ES-I3 (cell line): ENCODE data around the gene PLEKHA3.
"Not testable (repeated sequence)": the region's sequence is repeated elsewhere in the genome, so short reads cannot be mapped to it uniquely, and the experiment has no call there.

Experiments used
- H3K36me3 ChIP-seq: 2 replicates; pipeline ENCODE4 v1.6.1; 2013; ENCODE audit warnings: mild to moderate bottlenecking, low read length, control low read depth, moderate library complexity; ENCODE audit not compliant: insufficient read depth
- H3K4me1 ChIP-seq: 2 replicates; pipeline ENCODE4 v1.6.1; 2013; ENCODE audit warnings: mild to moderate bottlenecking, control low read depth, low read length; ENCODE audit not compliant: insufficient read depth
- H3K9ac ChIP-seq: 2 replicates; pipeline ENCODE4 v1.6.1; 2013; ENCODE audit warnings: low read depth, mild to moderate bottlenecking, low read length, moderate library complexity
- H3K9me3 ChIP-seq: 2 replicates; pipeline ENCODE4 v1.6.1; 2013; ENCODE audit warnings: mild to moderate bottlenecking, low read length, moderate library complexity; ENCODE audit not compliant: control insufficient read depth, insufficient read depth

Gene PLEKHA3

DNA sequence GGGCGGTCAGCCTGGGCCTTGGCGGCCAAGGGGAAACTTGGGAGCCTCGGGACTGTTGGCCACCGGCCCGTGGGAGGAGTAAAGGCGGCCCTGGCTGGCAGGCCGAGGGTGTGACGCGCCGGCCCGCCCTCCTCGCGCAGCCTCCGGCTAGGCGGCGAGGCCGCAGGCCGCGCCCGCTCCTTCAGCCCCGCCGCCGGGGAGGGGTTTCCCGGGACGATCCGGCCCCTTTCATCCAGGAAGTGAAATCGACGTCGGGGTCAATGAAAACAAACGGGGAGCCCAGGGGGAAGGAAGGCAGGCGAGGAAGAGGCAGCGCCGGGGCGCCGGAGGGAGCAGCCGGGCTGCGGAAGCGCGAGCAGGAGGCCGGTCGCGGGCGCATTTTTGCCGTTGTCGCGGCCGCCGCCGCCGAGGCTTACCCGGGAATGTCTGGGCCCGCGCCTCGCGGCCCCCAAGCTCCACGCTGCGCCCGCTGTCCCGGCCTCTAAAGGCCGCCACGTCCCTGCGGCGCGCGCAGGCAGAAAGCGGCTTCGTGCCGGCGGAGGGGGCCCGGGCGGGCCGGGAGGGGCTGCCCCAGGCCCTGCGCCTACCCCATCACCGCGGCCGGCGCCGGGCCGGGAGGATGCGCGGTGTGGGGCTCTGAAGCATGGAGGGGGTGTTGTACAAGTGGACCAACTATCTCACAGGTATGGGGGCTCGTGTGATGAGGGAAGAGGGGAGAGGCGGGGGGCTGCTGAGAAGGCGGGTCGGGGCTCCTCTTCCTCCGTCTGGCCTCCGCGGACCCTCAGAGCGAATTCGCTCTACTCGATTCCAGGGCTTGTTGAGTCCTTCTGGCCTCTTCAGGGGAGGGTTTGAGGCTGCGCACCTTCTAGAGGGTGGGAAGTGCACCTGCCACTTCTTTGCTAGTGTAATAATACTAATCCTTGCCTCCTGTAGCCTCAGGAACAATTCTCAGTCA, at the start of gene PLEKHA3:
Gene PLEKHA3, plus strand, starts transcription at position 231 of the 955 bp plus-strand sequence. Its CDS starts 413 bp downstream, at position 644.
- H3K36me3 ChIP-seq: no peaks in the 10 kb centered on the region
- peak within 1 kb of the TSS; percentile 96; the same call in 1 of the 2 replicates for H3K9ac ChIP-seq
- no peaks in the 10 kb centered on the region for H3K9me3 ChIP-seq
- peaks cover 13% of the 10 kb centered on the region for H3K4me1 ChIP-seq

DNA sequence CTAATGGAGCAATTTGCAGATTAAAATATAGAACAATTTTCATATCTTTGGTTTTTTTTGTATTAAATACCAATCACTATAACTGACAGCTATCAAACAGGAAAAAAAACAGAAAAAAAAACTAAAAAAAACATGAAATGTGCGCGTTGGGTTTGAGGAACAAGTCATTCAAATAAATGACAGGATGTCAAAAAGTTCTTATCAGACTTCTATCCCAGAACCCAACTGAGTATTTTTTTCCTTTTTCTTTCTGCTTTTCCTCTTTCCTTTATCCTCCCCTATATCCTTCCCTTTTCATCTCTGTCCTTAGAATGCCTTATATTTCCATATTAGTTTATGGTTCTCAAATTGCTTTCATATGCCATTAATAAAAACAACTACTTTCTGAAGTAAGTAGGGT, 43.6 kb upstream of the PLEKHA3 start:
- Histone ChIP-seq H3K9ac (no peak overlapping the region), H3K9me3 (no peaks in the 10 kb centered on the region), H3K36me3 (peaks cover 8% of the 10 kb centered on the region; the same call in 1 of the 2 replicates), H3K4me1 (peaks cover 5% of the 10 kb centered on the region)

DNA sequence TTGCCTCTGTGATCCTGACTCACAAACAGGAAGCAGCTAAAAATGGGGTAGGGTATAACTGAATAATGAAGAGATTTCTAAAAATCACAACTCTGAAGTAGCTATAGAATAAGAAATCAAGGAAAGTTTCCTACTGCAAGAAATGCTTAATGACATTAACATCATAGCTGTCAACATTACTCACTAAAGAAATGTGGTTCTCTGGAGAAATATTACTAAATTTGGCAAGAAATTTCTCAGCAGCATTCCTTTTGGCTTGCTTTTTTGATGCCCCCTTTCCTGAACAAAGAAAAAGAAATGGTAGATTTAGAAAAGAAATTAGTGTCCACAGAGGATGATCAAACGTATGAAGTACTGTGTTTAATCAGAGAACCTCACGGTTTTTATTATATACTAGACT, 38.8 kb upstream of the PLEKHA3 start:
- Histone ChIP-seq H3K9me3 (no peaks in the 10 kb centered on the region), H3K36me3 (peaks cover 13% of the 10 kb centered on the region; the same call in 1 of the 2 replicates), H3K4me1 (peaks cover 5% of the 10 kb centered on the region), H3K9ac (no peak overlapping the region)

DNA sequence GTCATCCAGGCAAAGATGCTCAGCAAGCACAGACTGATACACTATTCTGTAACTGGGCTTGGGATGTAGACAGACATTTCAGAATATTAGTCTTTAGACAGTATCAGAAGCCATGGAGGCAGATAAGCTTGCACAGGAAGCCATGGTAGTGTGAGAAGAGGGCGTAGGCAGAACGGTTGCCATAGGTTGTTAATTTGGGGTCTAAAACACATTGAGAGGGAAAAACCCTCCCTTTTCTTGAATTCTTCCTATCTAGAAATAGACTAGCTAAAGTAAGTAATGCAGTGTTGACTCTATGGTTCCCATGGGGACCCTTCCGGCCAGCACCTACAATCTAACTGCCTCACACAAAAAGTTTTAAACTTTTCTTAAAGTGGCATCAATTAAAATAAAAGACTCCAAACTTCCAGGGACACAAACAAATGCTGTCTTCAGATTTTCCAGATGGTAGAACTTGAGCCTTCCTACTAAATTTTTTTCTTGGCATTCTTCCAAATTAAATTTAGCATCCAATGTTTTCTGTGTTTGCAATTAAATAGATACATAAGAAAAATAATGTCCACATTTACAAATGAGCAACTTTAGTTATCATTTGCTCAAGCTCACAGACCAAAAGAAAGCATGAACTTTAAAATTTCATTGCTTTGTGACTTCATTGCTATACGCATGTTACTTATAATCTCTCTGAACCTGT, 31.1 kb upstream of the PLEKHA3 start:
- peak overlapping the region; percentile 95; the same call in 1 of the 2 replicates for H3K9ac ChIP-seq

DNA sequence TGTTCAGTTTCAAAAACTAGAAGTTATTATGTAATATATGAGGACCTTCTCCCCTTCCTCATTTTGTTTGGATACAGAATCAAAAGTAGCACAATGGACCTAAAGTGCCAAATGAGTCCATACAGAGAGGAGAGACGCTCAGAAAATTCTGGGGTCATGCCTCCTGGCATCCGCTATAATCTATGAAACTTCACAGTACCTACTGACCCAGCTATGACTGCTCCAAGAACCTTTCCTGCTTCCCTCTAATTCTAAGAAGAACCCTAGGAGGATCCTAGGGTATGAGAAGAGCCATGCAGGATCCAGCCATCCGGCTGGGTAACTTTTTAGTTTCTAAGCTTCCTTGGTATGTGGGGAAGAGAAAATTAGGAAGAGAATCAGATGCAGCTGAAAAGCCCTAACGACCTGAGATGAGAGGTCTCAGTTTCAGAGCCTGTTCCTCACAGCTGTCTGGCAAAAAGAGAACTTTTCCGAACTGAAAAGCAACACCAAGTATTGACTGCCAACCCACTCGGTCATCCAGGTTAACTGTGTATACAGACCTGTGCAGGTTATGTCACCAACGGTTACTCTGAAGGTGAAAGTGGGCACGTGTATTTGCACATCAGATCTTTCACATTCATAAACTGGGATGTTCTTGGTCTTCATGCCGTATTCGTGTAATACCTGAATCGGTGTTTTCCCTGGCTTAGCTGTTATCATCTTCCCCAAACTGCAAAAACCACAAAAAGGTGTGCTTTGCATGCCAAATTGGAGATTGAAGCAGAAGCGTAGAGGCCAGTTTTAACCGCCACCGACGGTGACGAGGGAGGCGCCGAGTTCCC, 30.3 kb upstream of the PLEKHA3 start:
- Histone ChIP-seq H3K9ac (peak overlapping the region; percentile 95), H3K9me3 (no peaks in the 10 kb centered on the region), H3K4me1 (peaks cover 3% of the 10 kb centered on the region; the same call in 1 of the 2 replicates), H3K36me3 (peaks cover 14% of the 10 kb centered on the region; the same call in 1 of the 2 replicates)

More for the DNA sequence above, 31.1 kb upstream of the PLEKHA3 start:
- no peaks in the 10 kb centered on the region for H3K9me3 ChIP-seq
- peaks cover 3% of the 10 kb centered on the region; the same call in 1 of the 2 replicates for H3K4me1 ChIP-seq
- H3K36me3 ChIP-seq: peaks cover 16% of the 10 kb centered on the region; the same call in 1 of the 2 replicates

DNA sequence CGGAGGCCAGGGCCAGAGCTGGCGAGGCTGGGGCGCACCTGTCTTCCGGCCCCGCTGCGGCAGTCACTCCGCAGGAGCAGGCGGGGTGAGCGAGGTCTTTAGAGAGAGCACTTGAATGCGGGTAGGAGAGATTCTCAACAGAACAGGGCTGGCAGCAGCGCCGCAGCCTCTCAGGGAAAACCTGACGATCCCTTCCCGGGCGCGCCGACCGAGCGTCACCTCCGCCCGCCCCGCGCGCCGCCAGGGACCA, 29.8 kb upstream of the PLEKHA3 start:
- Histone ChIP-seq H3K9me3 (no peaks in the 10 kb centered on the region), H3K9ac (peak overlapping the region; percentile 95), H3K36me3 (peaks cover 12% of the 10 kb centered on the region; the same call in 1 of the 2 replicates), H3K4me1 (peaks cover 3% of the 10 kb centered on the region; the same call in 1 of the 2 replicates)

DNA sequence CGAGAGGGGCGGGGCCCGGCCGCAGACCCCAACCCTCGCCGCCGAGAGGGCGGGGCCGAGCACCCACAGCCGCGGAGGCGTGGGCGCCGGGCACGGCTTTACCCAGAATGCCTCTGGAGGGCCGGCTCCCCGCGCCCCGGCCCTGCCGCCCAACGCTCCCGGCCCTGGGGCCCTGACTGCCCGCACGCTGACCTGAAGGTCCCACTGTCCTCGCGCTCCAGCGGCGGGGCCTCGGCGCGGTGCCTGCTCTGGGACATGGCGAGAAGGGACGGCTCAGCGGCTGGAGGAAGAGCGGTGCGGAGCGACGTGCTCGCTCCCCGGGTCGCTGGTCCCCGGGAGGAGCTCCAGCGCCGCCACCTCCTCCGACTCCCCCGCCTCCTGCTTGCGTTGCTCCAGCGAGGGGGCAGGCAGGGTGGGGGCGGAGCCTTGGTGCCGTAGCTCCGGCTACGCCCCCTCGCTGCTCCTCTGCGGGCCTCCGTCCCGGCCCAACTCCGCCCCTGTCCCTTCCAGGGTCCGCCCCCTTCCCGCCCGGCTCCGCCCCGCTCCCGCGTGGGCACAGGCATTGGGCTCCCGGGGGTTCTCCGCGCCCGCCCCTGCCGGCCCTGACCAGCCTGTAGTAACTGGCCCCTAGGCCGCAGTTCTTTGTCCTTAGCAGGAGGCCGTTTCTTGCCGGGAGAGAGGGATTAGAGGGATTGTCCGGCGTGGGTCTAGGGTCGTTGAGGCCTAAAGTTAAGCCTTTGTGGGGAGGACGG, 29.3 kb upstream of the PLEKHA3 start, which contains the start of the genes PJVK and PRKRA:
Gene PJVK, plus strand, starts transcription at position 605 of the 752 bp plus-strand sequence. CDS start 2,032 bp downstream, outside the sequence.
Gene PRKRA, minus strand, starts transcription at position 402 of the 752 bp plus-strand sequence. Its CDS starts 145 bp downstream, at position 257.
- H3K4me1 ChIP-seq: peaks cover 3% of the 10 kb centered on the region; the same call in 1 of the 2 replicates
- peak within 1 kb of the TSS; percentile 95 for H3K9ac ChIP-seq
- H3K36me3 ChIP-seq: peaks cover 9% of the 10 kb centered on the region; the same call in 1 of the 2 replicates

DNA sequence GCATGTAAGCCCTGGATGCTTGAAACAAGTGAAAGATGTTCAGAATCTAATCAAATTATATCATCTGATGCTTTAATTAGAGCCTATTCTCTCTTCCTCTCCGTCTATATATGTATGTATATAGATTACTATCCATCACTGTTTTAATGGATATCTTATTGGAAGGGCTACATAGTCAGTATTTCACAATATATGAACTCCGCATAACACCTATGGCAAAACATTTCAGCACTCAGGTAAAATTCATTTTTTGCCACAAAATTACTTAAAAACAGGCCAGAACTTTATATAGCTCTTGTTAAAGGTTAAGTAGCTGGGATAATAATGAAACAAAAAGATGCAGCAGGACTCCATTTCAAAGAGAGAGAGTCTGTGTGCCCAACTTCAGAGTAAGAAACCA, 27.9 kb upstream of the PLEKHA3 start:
- peak overlapping the region; percentile 95 for H3K9ac ChIP-seq
- no peaks in the 10 kb centered on the region for H3K9me3 ChIP-seq
- peaks cover 5% of the 10 kb centered on the region; the same call in 1 of the 2 replicates for H3K36me3 ChIP-seq
- peaks cover 3% of the 10 kb centered on the region; the same call in 1 of the 2 replicates for H3K4me1 ChIP-seq

More for the DNA sequence above, 29.3 kb upstream of the PLEKHA3 start, which contains the start of the genes PJVK and PRKRA:
- no peaks in the 10 kb centered on the region for H3K9me3 ChIP-seq

DNA sequence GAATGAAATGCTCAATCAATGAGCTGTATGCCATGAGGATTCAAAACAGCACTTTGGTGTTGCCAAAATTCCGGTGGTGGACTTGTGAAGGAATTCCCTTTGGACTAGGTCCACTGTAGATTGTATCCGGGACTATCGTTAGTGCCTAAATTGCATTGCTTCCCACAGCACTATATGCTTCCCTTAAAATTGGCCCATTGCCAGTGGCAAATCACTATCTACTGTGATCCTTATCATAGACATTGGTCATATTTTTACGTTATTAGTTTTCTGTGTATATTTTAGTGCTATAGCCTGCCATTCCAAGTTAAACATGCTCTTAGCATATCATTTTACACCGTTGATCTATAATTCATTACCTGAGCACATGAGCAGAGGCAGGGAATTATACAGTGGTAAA, 27.4 kb upstream of the PLEKHA3 start:
- Histone ChIP-seq H3K4me1 (peaks cover 3% of the 10 kb centered on the region; the same call in 1 of the 2 replicates), H3K9me3 (no peaks in the 10 kb centered on the region), H3K9ac (no peak overlapping the region), H3K36me3 (peaks cover 4% of the 10 kb centered on the region; the same call in 1 of the 2 replicates)

DNA sequence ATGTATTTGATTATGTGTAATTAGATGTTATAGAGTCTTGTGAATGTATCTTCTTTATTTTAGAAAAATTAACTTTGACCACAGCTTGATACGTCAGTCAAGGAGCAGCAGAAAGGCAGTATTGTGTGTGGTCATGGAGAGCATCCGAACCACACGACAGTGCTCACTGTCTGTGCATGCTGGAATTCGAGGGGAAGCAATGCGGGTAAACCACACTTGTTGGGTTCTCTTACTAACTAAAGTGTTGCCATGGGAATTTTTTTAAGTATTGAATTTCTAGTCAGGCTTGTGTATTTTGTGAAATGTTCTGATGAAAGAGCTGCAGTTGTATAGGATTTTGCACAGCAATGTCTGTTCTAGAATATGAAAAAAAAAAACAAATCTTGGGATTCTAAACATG, 24.3 kb upstream of the PLEKHA3 start:
- Histone ChIP-seq H3K36me3 (no peaks in the 10 kb centered on the region), H3K9me3 (no peaks in the 10 kb centered on the region), H3K9ac (no peak overlapping the region), H3K4me1 (no peaks in the 10 kb centered on the region)

DNA sequence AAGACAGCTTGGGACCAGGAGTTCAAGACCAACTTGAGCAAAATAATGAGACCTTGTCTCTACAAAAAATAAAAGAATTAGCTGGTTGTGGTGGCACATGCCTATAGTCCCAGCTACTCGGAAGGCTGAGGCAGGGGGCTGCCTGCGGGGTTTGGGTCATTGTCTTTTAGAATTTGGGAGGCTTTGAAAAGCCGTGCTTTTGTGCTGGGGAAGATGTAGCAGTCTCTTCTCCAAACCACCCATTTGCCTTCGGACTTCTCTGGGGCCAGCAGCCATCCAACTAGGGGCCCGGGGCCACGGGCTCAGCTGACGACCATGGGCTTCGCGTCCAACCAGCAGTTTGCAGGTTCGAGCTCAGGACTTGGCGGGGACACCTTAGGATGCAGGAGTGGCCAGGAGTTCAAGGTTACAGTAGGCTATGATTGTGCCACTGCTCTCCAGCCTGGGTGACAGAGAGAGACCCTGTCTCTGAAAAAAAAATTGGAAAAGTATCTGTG, 22.8 kb upstream of the PLEKHA3 start:
- Histone ChIP-seq H3K9me3 (no peaks in the 10 kb centered on the region), H3K36me3 (no peaks in the 10 kb centered on the region), H3K9ac (no peak overlapping the region), H3K4me1 (no peaks in the 10 kb centered on the region)

DNA sequence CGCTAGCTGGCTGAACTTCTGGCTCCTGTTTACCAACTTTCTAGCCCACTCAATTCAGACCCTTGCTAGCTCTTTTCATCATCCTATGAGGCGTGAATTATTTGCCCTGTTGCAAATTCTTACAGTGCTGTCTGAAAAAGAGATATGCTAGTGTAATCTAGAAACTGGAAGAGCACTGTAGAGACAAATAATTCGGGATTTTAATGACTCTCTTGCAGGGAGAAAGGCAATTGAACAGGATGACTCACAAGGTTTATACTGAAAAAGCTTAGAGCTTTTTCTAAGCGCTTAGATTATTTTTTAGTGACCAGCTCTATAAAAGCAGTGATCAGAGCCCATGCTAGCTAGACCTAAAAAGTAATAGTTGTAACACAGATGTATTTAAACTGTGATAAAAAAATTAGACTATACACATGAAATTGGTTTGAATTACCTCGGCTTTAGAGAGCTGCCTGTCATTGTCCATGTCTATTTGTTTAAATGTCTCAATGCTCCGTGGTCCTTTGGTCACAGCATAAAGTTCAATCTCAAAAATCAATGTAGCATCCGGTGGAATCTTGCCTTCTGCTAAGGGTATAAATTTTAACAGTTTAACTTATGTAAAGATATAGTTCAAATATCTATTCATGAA, 10.9 kb upstream of the PLEKHA3 start:
- Histone ChIP-seq H3K36me3 (no peaks in the 10 kb centered on the region), H3K4me1 (no peaks in the 10 kb centered on the region), H3K9ac (no peak overlapping the region), H3K9me3 (no peaks in the 10 kb centered on the region)

DNA sequence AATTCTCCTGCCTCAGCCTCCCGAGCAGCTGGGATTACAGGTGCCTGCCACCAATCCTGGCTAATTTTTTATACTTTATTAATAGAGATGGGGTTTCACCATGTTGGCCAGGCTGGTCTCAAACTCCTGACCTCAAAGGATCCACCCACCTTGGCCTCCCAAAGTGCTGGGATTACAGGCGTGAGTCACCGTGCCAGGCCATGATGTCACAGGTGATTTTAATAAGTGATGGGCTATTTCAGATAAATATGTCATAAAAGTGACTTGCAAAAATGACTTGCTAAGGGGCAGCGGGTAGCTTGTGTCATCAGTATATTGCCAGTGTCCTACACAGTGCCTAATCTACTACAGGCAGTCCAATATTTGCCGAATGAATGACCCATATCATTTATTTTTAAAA, 8.9 kb upstream of the PLEKHA3 start:
- H3K36me3 ChIP-seq, H3K9me3 ChIP-seq, H3K9ac ChIP-seq, H3K4me1 ChIP-seq: not testable (repeated sequence)
